ENCODE data around the gene CYFIP1. TPM values are rescaled to one million over a fixed set of nuclear protein-coding genes. Genes with fewer than 3 reads are reported as not detected.

Gene CYFIP1
- total and polyA plus RNA-seq, 7 donors = 9.1 to 43.0 (median 23.3) TPM

DNA sequence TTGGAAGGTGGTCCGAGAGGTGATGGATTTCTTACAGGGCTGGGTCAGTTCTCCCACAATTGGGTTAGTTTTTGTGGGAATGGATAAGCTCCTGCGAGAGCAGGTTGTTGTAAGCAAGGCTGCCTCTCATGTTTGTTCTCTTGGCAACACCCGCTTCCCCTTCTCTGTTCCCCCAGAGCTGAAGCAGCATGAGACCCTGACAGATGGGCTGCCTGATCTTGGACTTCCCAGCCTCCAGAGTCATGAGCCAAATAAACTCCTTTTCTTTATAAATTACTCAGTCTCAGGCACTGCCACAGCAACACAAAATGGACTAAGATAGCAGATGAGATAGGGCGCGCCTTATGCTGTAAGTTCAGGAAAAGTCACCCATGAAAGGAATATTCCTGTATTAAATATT is 103.1 kb downstream of the CYFIP1 start:
- no peaks in the 10 kb centered on the region for H3K4me1 ChIP-seq
- ATAC-seq (no peak), DNase-seq (no peak)
- no peaks in the 10 kb centered on the region for H3K9me3 ChIP-seq
- H3K4me3 ChIP-seq = no peak overlapping the region
- intact Hi-C loops (cut with DNase I) = no loop called here
- H3K27ac ChIP-seq = no peak overlapping the region
- TF ChIP-seq, protein P1, sequence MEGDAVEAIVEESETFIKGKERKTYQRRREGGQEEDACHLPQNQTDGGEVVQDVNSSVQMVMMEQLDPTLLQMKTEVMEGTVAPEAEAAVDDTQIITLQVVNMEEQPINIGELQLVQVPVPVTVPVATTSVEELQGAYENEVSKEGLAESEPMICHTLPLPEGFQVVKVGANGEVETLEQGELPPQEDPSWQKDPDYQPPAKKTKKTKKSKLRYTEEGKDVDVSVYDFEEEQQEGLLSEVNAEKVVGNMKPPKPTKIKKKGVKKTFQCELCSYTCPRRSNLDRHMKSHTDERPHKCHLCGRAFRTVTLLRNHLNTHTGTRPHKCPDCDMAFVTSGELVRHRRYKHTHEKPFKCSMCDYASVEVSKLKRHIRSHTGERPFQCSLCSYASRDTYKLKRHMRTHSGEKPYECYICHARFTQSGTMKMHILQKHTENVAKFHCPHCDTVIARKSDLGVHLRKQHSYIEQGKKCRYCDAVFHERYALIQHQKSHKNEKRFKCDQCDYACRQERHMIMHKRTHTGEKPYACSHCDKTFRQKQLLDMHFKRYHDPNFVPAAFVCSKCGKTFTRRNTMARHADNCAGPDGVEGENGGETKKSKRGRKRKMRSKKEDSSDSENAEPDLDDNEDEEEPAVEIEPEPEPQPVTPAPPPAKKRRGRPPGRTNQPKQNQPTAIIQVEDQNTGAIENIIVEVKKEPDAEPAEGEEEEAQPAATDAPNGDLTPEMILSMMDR (IDR thresholded peaks at IDR 0.05) = no peak
- peaks cover 0 to 77% of the 10 kb centered on the region in 2 donors for H3K36me3 ChIP-seq (ENCODE audit: insufficient read depth in 1 of 2, low read depth in 1 of 2)
- 96 to 100% (median 98%) methylated on average over 5 of the region's 5 CpGs for WGBS, 3 donors
- H3K27me3 ChIP-seq (ENCODE audit: insufficient read depth in 3 of 3, low read length in 2 of 3) = no peaks in the 10 kb centered on the region

DNA sequence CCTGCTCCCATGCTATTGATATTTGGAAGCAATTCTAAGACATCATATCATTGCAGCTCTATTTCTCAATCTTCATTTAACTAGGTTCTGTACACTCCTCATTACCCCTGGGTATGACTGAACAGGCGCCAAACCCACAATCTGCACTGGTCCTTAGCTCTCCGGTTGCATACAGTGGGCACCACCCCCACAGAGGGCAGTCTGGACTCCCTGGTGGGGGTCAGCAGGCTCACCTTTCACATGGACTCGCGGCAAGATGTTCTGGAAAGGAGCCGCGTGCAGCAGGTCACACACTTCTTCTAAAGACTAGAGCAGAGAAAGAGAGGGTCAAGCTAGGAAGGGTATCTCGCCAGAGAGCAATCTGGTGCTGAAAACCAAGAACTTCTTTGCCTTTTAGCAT is 105.2 kb downstream of the CYFIP1 start:
- TF ChIP-seq, protein P1 (IDR thresholded peaks at IDR 0.05) = no peak
- Histone ChIP-seq H3K9me3 (no peaks in the 10 kb centered on the region), H3K27me3 (ENCODE audit: insufficient read depth in 3 of 3, low read length in 2 of 3) (no peaks in the 10 kb centered on the region), H3K4me1 (no peaks in the 10 kb centered on the region), H3K36me3 (ENCODE audit: insufficient read depth in 1 of 2, low read depth in 1 of 2) (peaks cover 0 to 77% of the 10 kb centered on the region in 2 donors), H3K27ac (no peak overlapping the region), H3K4me3 (no peak overlapping the region)
- no peak for ATAC-seq
- DNase-seq = no peak
- 86 to 93% (median 92%) methylated on average over 7 of the region's 7 CpGs for WGBS, 3 donors
- intact Hi-C loops (cut with DNase I) = no loop called here

DNA sequence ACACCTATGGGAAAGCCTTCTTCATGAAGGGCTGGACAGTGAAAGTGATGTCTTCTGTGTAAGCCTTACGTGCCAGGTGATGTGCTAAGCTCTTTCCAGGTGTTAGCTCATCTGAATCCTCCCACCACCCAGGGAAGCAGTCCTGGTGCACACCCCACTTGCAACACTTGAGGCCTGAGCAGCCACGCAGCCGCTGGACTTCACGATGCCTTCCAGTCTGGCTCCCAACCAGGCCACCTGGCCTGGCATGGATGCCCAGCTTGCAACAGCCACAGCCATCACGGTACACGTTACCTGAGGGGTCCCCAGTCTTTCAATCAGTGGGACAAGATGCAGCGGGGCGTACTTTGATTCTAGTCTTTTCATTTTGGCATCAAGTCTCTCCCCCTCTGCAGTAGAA is 105.9 kb downstream of the CYFIP1 start:
- Histone ChIP-seq H3K27ac (no peak overlapping the region), H3K4me1 (no peaks in the 10 kb centered on the region), H3K9me3 (no peaks in the 10 kb centered on the region), H3K36me3 (ENCODE audit: insufficient read depth in 1 of 2, low read depth in 1 of 2) (peaks cover 2 to 82% of the 10 kb centered on the region in 2 donors), H3K27me3 (ENCODE audit: insufficient read depth in 3 of 3, low read length in 2 of 3) (no peaks in the 10 kb centered on the region), H3K4me3 (no peak overlapping the region)
- DNase-seq (no peak), ATAC-seq (no peak)
- intact Hi-C loops (cut with DNase I) = no loop called here
- TF ChIP-seq, protein P1 (IDR thresholded peaks at IDR 0.05) = no peak
- 91 to 94% (median 92%) methylated on average over 8 of the region's 8 CpGs for WGBS, 3 donors

DNA sequence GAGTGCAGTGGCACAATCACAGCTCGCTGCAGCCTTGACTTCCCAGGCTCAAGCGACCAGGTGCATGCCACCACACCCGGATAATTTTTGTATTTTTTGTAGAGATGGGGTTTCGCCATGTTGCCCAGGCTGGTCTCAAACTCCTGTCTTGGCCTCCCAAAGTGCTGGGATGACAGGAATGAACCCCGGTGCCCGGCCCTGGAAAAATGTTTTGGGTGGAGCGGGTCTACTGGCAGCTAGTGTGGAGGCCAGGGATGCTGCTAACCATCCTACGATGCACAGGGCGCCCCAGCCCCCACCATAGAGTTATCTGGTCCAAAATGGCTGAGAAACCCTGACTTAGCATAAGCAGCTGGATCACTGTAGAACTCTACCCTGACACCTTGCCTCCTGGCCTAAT is 106.3 kb downstream of the CYFIP1 start:
- peaks cover 7 to 83% of the 10 kb centered on the region in 2 donors for H3K36me3 ChIP-seq (ENCODE audit: insufficient read depth in 1 of 2, low read depth in 1 of 2)
- no peak overlapping the region for H3K4me3 ChIP-seq
- no peaks in the 10 kb centered on the region for H3K27me3 ChIP-seq (ENCODE audit: insufficient read depth in 3 of 3, low read length in 2 of 3)
- no peak overlapping the region for H3K27ac ChIP-seq
- intact Hi-C loops (cut with DNase I) = no loop called here
- H3K4me1 ChIP-seq = no peaks in the 10 kb centered on the region
- ATAC-seq (no peak), DNase-seq (no peak)
- no peaks in the 10 kb centered on the region for H3K9me3 ChIP-seq
- 92 to 97% (median 97%) methylated on average over 9 of the region's 9 CpGs for WGBS, 3 donors
- TF ChIP-seq, protein P1 (IDR thresholded peaks at IDR 0.05) = no peak

DNA sequence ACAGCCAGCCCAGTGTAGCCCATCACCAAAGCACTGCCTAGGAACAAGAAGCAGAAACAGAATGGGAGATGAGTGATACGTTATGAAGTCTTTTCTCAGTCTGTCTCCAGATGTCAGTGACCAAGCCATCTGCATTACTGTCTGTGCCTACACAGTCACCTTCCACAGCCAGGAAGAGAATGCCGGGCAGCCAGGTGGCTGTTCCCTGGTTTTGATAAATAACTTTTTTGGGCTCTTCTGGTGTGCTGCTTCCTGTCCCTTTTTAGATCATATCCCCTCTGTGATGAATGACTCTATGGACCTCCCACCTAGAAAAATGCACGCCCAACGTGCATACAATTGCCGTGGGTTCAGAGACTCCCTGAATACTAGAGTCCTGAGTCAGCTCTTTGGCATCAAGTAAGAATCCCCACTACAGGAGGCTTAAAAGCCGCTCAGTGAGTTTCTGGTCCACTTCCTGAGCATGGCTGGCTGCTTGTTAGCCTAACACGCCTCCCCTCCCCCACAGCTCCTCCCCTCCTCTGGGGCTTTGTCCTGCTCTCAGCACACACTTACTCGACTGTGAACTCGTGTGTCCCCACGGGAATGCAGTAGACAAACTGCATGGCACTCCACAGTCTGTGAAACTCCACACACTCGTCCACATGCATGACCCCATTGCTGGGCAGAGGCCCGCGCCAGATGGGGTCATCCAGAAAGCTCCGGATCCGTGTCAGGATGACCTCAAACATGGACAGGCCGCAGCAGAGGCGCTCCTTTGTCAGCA is 107.0 kb downstream of the CYFIP1 start:
- H3K9me3 ChIP-seq = no peaks in the 10 kb centered on the region
- intact Hi-C loops (cut with DNase I) = no loop called here
- no peak overlapping the region for H3K27ac ChIP-seq
- H3K36me3 ChIP-seq (ENCODE audit: insufficient read depth in 1 of 2, low read depth in 1 of 2) = peaks cover 7 to 91% of the 10 kb centered on the region in 2 donors
- TF ChIP-seq, protein P1 (IDR thresholded peaks at IDR 0.05) = no peak
- no peaks in the 10 kb centered on the region for H3K27me3 ChIP-seq (ENCODE audit: insufficient read depth in 3 of 3, low read length in 2 of 3)
- DNase-seq (no peak), ATAC-seq (no peak)
- H3K4me1 ChIP-seq = no peaks in the 10 kb centered on the region
- H3K4me3 ChIP-seq = no peak overlapping the region
- 78 to 81% (median 81%) methylated on average over 17 of the region's 17 CpGs for WGBS, 3 donors
